Testis (tissue), 2 donors: ENCODE results near the gene TPM3.

Source experiments
- CTCF ChIP-seq, 3 experiments: fragments of 450-650 bp in 2 of 3; fragments of 200-600 bp in 1 of 3; sonication (generic) in 1 of 3; IDR thresholded peaks; one replicate each; pipeline ENCODE4 v1.5.1; 2016 to 2019; ENCODE audit warnings: antibody characterized with exemption in 3 of 3, mild to moderate bottlenecking in 2 of 3, moderate library complexity in 1 of 3
- POLR2A ChIP-seq: fragments of 450-650 bp; IDR thresholded peaks from one replicate; pipeline ENCODE4 v1.6.1; 2017; ENCODE audit warnings: antibody characterized with exemption, mild to moderate bottlenecking, moderate library complexity

- TF ChIP-seq CTCF (IDR thresholded peaks at IDR 0.05) (no peak), POLR2A (no peak)
These were observed 29.0 kb upstream of the TPM3 start for GRCh38 chr1:154220970-154221277.
